HG03575 (cell line): Measurements from ENCODE around the gene SPAG6.
"Not testable (repeated sequence)": the region's sequence is repeated elsewhere in the genome, so short reads cannot be mapped to it uniquely, and the experiment has no call there.

Experiments
- ATAC-seq: cut with Tn5 transposase; IDR thresholded peaks from one replicate; pipeline ENCODE4 v1.9.1; 2021; ENCODE audit not compliant: unreplicated experiment, insufficient number of reproducible peaks, low FRiP score; ENCODE audit errors: extremely low read depth

The SPAG6 gene

GRCh38 chr10:22339761-22340328 is 5.5 kb upstream of the SPAG6 start:
- no peak for ATAC-seq

GRCh38 chr10:22340329-22341189 is 4.7 kb upstream of the SPAG6 start:
- ATAC-seq, result no peak

GRCh38 chr10:22341190-22341925 is 3.9 kb upstream of the SPAG6 start:
- no peak for ATAC-seq

- ATAC-seq, result no peak
Observed at GRCh38 chr10:22341926-22342196, 3.4 kb upstream of the SPAG6 start.

GRCh38 chr10:22342421-22342820 is 2.9 kb upstream of the SPAG6 start:
- no peak for ATAC-seq

- no peak for ATAC-seq
Observed at GRCh38 chr10:22343731-22344130, 1.6 kb upstream of the SPAG6 start.

GRCh38 chr10:22344249-22344648 is 1.0 kb upstream of the SPAG6 start:
- no peak for ATAC-seq

GRCh38 chr10:22344781-22345300 is 455 bp upstream of the SPAG6 start:
- ATAC-seq, result no peak

GRCh38 chr10:22346096-22346661 is 883 bp downstream of the SPAG6 start:
- no peak for ATAC-seq

GRCh38 chr10:22349755-22350154 is 4.5 kb downstream of the SPAG6 start:
- ATAC-seq, result no peak

- no peak for ATAC-seq
Observed at GRCh38 chr10:22351131-22351703, 5.9 kb downstream of the SPAG6 start.

- ATAC-seq, result no peak
Observed at GRCh38 chr10:22356324-22356873, 11.1 kb downstream of the SPAG6 start.

- not testable (repeated sequence) for ATAC-seq
Observed at GRCh38 chr10:22357770-22358169, 12.5 kb downstream of the SPAG6 start.

GRCh38 chr10:22363305-22363704 is 18.0 kb downstream of the SPAG6 start:
- no peak for ATAC-seq

GRCh38 chr10:22364407-22365140 is 19.3 kb downstream of the SPAG6 start:
- no peak for ATAC-seq

GRCh38 chr10:22365233-22365632 is 19.9 kb downstream of the SPAG6 start:
- peak; percentile 45 for ATAC-seq

- ATAC-seq, result no peak
Observed at GRCh38 chr10:22365644-22366434, 20.5 kb downstream of the SPAG6 start.

GRCh38 chr10:22366435-22366703 is 21.1 kb downstream of the SPAG6 start:
- no peak for ATAC-seq
